SU-DHL-6 (cell line): ENCODE measurements around the gene IRF2BP1.

Source experiments
- CTCF ChIP-seq: fragments of 200-600 bp; sonication (generic); IDR thresholded peaks from one replicate; pipeline ENCODE4 v1.5.1; 2017; ENCODE audit warnings: antibody characterized with exemption, mild to moderate bottlenecking, low read length, moderate library complexity; ENCODE audit not compliant: insufficient read depth, poor library complexity, severe bottlenecking
- EZH2phosphoT487 ChIP-seq: fragments of 200-600 bp; sonication (generic), shearing (Covaris generic); conservative IDR thresholded peaks from 2 replicates; pipeline ENCODE4 v1.6.1; 2018; ENCODE audit warnings: mild to moderate bottlenecking, antibody characterized with exemption, low read length, moderate library complexity, mixed read lengths

- TF ChIP-seq CTCF (no peak), EZH2phosphoT487 (no peak)
These were observed 7.7 kb downstream of the IRF2BP1 start for GRCh38 chr19:45878043-45878794.
